Upper lobe of left lung (tissue), 4 donors: ENCODE measurements around the gene FAM168A.

Source experiments
- CTCF ChIP-seq, 6 experiments: fragments of 450-650 bp in 4 of 6; fragments of 200-600 bp in 2 of 6; sonication (generic) in 2 of 6; IDR thresholded peaks; one replicate each; pipeline ENCODE4 v1.5.1; 2016 to 2019; ENCODE audit warnings: antibody characterized with exemption in 6 of 6
- EP300 ChIP-seq, 4 donors: sonication (generic); formaldehyde crosslinking; IDR thresholded peaks; one replicate each; pipeline ENCODE4 v1.5.1; 2017; ENCODE audit warnings: antibody characterized with exemption in 4 of 4, control low read depth in 2 of 4
- POLR2A ChIP-seq, 4 donors: fragments of 450-650 bp; IDR thresholded peaks; one replicate each; pipeline ENCODE4 v1.5.1; 2016 to 2017; ENCODE audit warnings: antibody characterized with exemption in 4 of 4, mild to moderate bottlenecking in 2 of 4
- POLR2AphosphoS5 ChIP-seq, 2 donors: sonication (generic); formaldehyde crosslinking; IDR thresholded peaks; one replicate each; pipeline ENCODE4 v1.5.1; 2017; ENCODE audit warnings: antibody characterized with exemption in 2 of 2

GRCh38 chr11:73454987-73455386, 142.9 kb downstream of the FAM168A start:
- TF ChIP-seq EP300 (IDR thresholded peaks at IDR 0.05) (no peak), CTCF (IDR thresholded peaks at IDR 0.05) (no peak), POLR2A (IDR thresholded peaks at IDR 0.05) (no peak), POLR2AphosphoS5 (IDR thresholded peaks at IDR 0.05) (no peak)
